ENCODE data around the gene CMIP. TPM values are rescaled to one million over a fixed set of nuclear protein-coding genes. Genes with fewer than 3 reads are reported as not detected.

CMIP gene
- polyA plus RNA-seq, 1 experiment, result 2.7 TPM

- no peak overlapping the region for H3K27ac ChIP-seq (ENCODE audit: low read depth, low read length)
- TF ChIP-seq CTCF (IDR thresholded peaks at IDR 0.05; ENCODE audit: low read depth, low read length), result no peak
- POLR2A ChIA-PET, result no interaction called here
- DNase-seq (ENCODE audit: low read depth, low spot score), result no peak
- H3K27me3 ChIP-seq (ENCODE audit: control insufficient read depth, insufficient read depth, low read length), result no peaks in the 10 kb centered on the region
- CTCF ChIA-PET, result interaction anchor here (1.0 to 2.5 kb wide), 3 partner anchors 10 to 13 kb away, joined by 3 to 9 read pairs (median 5); no protein-coding TSS in a partner anchor
- no peaks in the 10 kb centered on the region for H3K9me3 ChIP-seq (ENCODE audit: control insufficient read depth, insufficient read depth, low read length)
- no peak overlapping the region for H3K4me3 ChIP-seq (ENCODE audit: low read depth, low read length)
Measured at GRCh38 chr16:81413245-81413990, 31.2 kb upstream of the CMIP start.

- POLR2A ChIA-PET, result no interaction called here
- CTCF ChIA-PET, result no interaction called here
Measured at GRCh38 chr16:81415751-81416150, 28.9 kb upstream of the CMIP start.

GRCh38 chr16:81416749-81417148 lies 27.9 kb upstream of the CMIP start:
- Histone ChIP-seq H3K27me3 (ENCODE audit: control insufficient read depth, insufficient read depth, low read length) (no peaks in the 10 kb centered on the region), H3K4me3 (ENCODE audit: low read depth, low read length) (no peak overlapping the region), H3K9me3 (ENCODE audit: control insufficient read depth, insufficient read depth, low read length) (peaks cover 4% of the 10 kb centered on the region), H3K27ac (ENCODE audit: low read depth, low read length) (no peak overlapping the region)
- ChIA-PET POLR2A (no interaction called here), CTCF (no interaction called here)
- no peak for TF ChIP-seq CTCF (IDR thresholded peaks at IDR 0.05; ENCODE audit: low read depth, low read length)
- DNase-seq (ENCODE audit: low read depth, low spot score), result no peak

More at GRCh38 chr16:81415751-81416150, 28.9 kb upstream of the CMIP start:
- no peak overlapping the region for H3K27ac ChIP-seq (ENCODE audit: low read depth, low read length)
- H3K27me3 ChIP-seq (ENCODE audit: control insufficient read depth, insufficient read depth, low read length), result no peaks in the 10 kb centered on the region
- H3K4me3 ChIP-seq (ENCODE audit: low read depth, low read length), result no peak overlapping the region
- DNase-seq (ENCODE audit: low read depth, low spot score), result no peak
- no peaks in the 10 kb centered on the region for H3K9me3 ChIP-seq (ENCODE audit: control insufficient read depth, insufficient read depth, low read length)
- no peak for TF ChIP-seq CTCF (IDR thresholded peaks at IDR 0.05; ENCODE audit: low read depth, low read length)

GRCh38 chr16:81417210-81417609 lies 27.4 kb upstream of the CMIP start:
- H3K4me3 ChIP-seq (ENCODE audit: low read depth, low read length), result no peak overlapping the region
- H3K27me3 ChIP-seq (ENCODE audit: control insufficient read depth, insufficient read depth, low read length), result no peaks in the 10 kb centered on the region
- ChIA-PET CTCF (no interaction called here), POLR2A (no interaction called here)
- peaks cover 8% of the 10 kb centered on the region for H3K9me3 ChIP-seq (ENCODE audit: control insufficient read depth, insufficient read depth, low read length)
- no peak for DNase-seq (ENCODE audit: low read depth, low spot score)
- H3K27ac ChIP-seq (ENCODE audit: low read depth, low read length), result no peak overlapping the region
- TF ChIP-seq CTCF (IDR thresholded peaks at IDR 0.05; ENCODE audit: low read depth, low read length), result no peak

GRCh38 chr16:81419806-81420205 lies 24.8 kb upstream of the CMIP start:
- TF ChIP-seq CTCF (IDR thresholded peaks at IDR 0.05; ENCODE audit: low read depth, low read length), result no peak
- ChIA-PET CTCF (no interaction called here), POLR2A (no interaction called here)
- peaks cover 9% of the 10 kb centered on the region for H3K9me3 ChIP-seq (ENCODE audit: control insufficient read depth, insufficient read depth, low read length)
- H3K4me3 ChIP-seq (ENCODE audit: low read depth, low read length), result no peak overlapping the region
- H3K27me3 ChIP-seq (ENCODE audit: control insufficient read depth, insufficient read depth, low read length), result no peaks in the 10 kb centered on the region
- H3K27ac ChIP-seq (ENCODE audit: low read depth, low read length), result no peak overlapping the region
- no peak for DNase-seq (ENCODE audit: low read depth, low spot score)
